H1 (cell line): ENCODE measurements around the gene CLCN3. TPM values are rescaled to one million over a fixed set of nuclear protein-coding genes. Genes with fewer than 3 reads are reported as not detected.

Experiments
- CTCF ChIA-PET: fragments of 300-600 bp; sonication (Branson Sonifier 250); formaldehyde crosslinking; loops from one replicate; lab custom pipeline; 2021; ENCODE audit not compliant: partially characterized antibody; lab: Charles Lee
- POLR2A ChIA-PET: fragments of 300-600 bp; sonication (Branson Sonifier 250); formaldehyde crosslinking; loops from one replicate; lab custom pipeline; 2021; ENCODE audit warnings: inconsistent platforms; ENCODE audit not compliant: partially characterized antibody; lab: Charles Lee
- DNase-seq, 2 experiments: peaks; one replicate each; pipeline versions ENCODE4 v3.0.0 to v3.0.0-alpha.2; 2010 to 2022; ENCODE audit warnings: low spot score in 2 of 2, low read depth in 1 of 2, mixed read lengths in 1 of 2
- FAIRE-seq: peaks from 2 replicates; lab custom pipeline; 2011; peaks lifted over from hg19 to GRCh38; lab: Jason Lieb, UNC
- H2AFZ ChIP-seq: 2 replicates; pipeline ENCODE4 v1.8.1; 2012; ENCODE audit warnings: low read length, inconsistent platforms
- H2AK5ac ChIP-seq: 2 replicates; pipeline ENCODE4 v1.6.1; 2013; ENCODE audit warnings: low read depth, low read length
- H2BK120ac ChIP-seq: replicated peaks from 2 replicates; pipeline ENCODE3; 2013; ENCODE audit warnings: low read depth, low read length, inconsistent platforms
- H2BK12ac ChIP-seq: 2 replicates; pipeline ENCODE4 v1.6.1; 2013; ENCODE audit warnings: low read depth, low read length
- H2BK15ac ChIP-seq: 2 replicates; pipeline ENCODE4 v1.6.1; 2013; ENCODE audit warnings: low read length
- H2BK20ac ChIP-seq: 2 replicates; pipeline ENCODE4 v1.6.1; 2013; ENCODE audit warnings: low read length
- H2BK5ac ChIP-seq: 2 replicates; pipeline ENCODE4 v1.6.1; 2013; ENCODE audit warnings: low read depth, low read length
- H3K14ac ChIP-seq: 2 replicates; pipeline ENCODE4 v1.6.1; 2013; ENCODE audit warnings: inconsistent platforms; ENCODE audit not compliant: insufficient read length
- H3K18ac ChIP-seq: 2 replicates; pipeline ENCODE4 v1.6.1; 2013; ENCODE audit warnings: low read length; ENCODE audit errors: extremely low read depth
- H3K23ac ChIP-seq: 2 replicates; pipeline ENCODE4 v1.6.1; 2013; ENCODE audit warnings: inconsistent platforms; ENCODE audit not compliant: insufficient read length
- H3K23me2 ChIP-seq: 2 replicates; pipeline ENCODE4 v1.6.1; 2013; ENCODE audit warnings: low read depth, low read length
- H3K27ac ChIP-seq: 2 replicates; pipeline ENCODE4 v1.6.1; 2011; ENCODE audit warnings: low read depth, low read length, inconsistent platforms
- H3K27me3 ChIP-seq, 4 experiments: replicated peaks in 1 of 4; 1 replicate in 1 of 4; 2 replicates in 3 of 4; pipeline versions ENCODE4 v1.6.1 to v1.8.1; 2011 to 2013; ENCODE audit warnings: low read length in 3 of 4, mild to moderate bottlenecking in 3 of 4, inconsistent platforms in 2 of 4, mixed read lengths in 2 of 4, moderate library complexity in 1 of 4; ENCODE audit not compliant: control insufficient read depth in 3 of 4, insufficient read depth in 3 of 4; ENCODE audit errors: extremely low read depth in 1 of 4
- H3K36me3 ChIP-seq, 4 experiments: 2 replicates each; pipeline versions ENCODE4 v1.6.1 to v1.8.1; 2011 to 2013; ENCODE audit warnings: mild to moderate bottlenecking in 4 of 4, low read length in 3 of 4, moderate library complexity in 2 of 4, control low read depth in 1 of 4, inconsistent platforms in 1 of 4; ENCODE audit not compliant: insufficient read depth in 4 of 4, control insufficient read depth in 2 of 4
- H3K4ac ChIP-seq: replicated peaks from 2 replicates; pipeline ENCODE3; 2013; ENCODE audit warnings: low read length, low read depth, mixed read lengths, inconsistent platforms; ENCODE audit not compliant: insufficient read length
- H3K4me1 ChIP-seq, 4 experiments: replicated peaks in 1 of 4; 1 replicate in 1 of 4; 2 replicates in 3 of 4; pipeline versions ENCODE4 v1.6.1 to v1.8.1; 2011 to 2013; ENCODE audit warnings: low read length in 3 of 4, inconsistent platforms in 2 of 4, mixed read lengths in 1 of 4; ENCODE audit not compliant: insufficient read depth in 4 of 4, control insufficient read depth in 3 of 4
- H3K4me2 ChIP-seq, 2 experiments: 2 replicates each; pipeline versions ENCODE4 v1.6.1 to v1.8.1; 2011 to 2013; ENCODE audit warnings: low read depth in 2 of 2, low read length in 2 of 2, control low read depth in 1 of 2, inconsistent platforms in 1 of 2, mild to moderate bottlenecking in 1 of 2; ENCODE audit not compliant: insufficient read depth in 1 of 2
- H3K4me3 ChIP-seq, 4 experiments: fragments of 200-600, 300-600 bp in 1 of 4; sonication (generic), shearing (Covaris generic), sonication (Bioruptor Twin) in 1 of 4; 2 replicates each; pipeline versions ENCODE4 v1.5.1 to v1.8.1; 2011 to 2016; ENCODE audit warnings: low read length in 4 of 4, low read depth in 3 of 4, control low read depth in 2 of 4, inconsistent platforms in 2 of 4, mild to moderate bottlenecking in 2 of 4, mixed read lengths in 1 of 4, moderate library complexity in 1 of 4; ENCODE audit not compliant: insufficient read depth in 2 of 4; ENCODE audit errors: extremely low read depth in 1 of 4
- H3K56ac ChIP-seq: replicated peaks from 2 replicates; pipeline ENCODE3; 2013; ENCODE audit warnings: low read depth, mild to moderate bottlenecking, mixed read lengths, low read length, inconsistent platforms; ENCODE audit not compliant: insufficient read length
- H3K79me1 ChIP-seq: 2 replicates; pipeline ENCODE4 v1.6.1; 2013; ENCODE audit warnings: low read depth, low read length, control low read depth
- H3K79me2 ChIP-seq, 2 experiments: 2 replicates each; pipeline versions ENCODE4 v1.6.1 to v1.8.1; 2012 to 2013; ENCODE audit warnings: low read length in 2 of 2, mild to moderate bottlenecking in 2 of 2, inconsistent platforms in 1 of 2; ENCODE audit not compliant: insufficient read depth in 2 of 2, control insufficient read depth in 1 of 2
- H3K9ac ChIP-seq, 4 experiments: replicated peaks in 1 of 4; 1 replicate in 1 of 4; 2 replicates in 3 of 4; pipeline versions ENCODE4 v1.6.1 to v1.8.1; 2011 to 2013; ENCODE audit warnings: low read depth in 3 of 4, low read length in 3 of 4, control low read depth in 2 of 4, mild to moderate bottlenecking in 2 of 4, moderate library complexity in 2 of 4, inconsistent platforms in 1 of 4; ENCODE audit errors: extremely low read depth in 1 of 4
- H3K9me3 ChIP-seq, 2 experiments: 2 replicates each; pipeline versions ENCODE4 v1.6.1 to v1.8.1; 2012 to 2013; ENCODE audit warnings: mild to moderate bottlenecking in 2 of 2, moderate library complexity in 2 of 2, control low read depth in 1 of 2, inconsistent platforms in 1 of 2, low read depth in 1 of 2, low read length in 1 of 2, mixed read lengths in 1 of 2; ENCODE audit not compliant: insufficient read depth in 2 of 2
- H4K20me1 ChIP-seq, 2 experiments: replicated peaks in 1 of 2; 2 replicates each; pipeline versions ENCODE3 to v1.8.1; 2011 to 2013; ENCODE audit warnings: inconsistent platforms in 2 of 2, low read length in 2 of 2, mild to moderate bottlenecking in 1 of 2; ENCODE audit not compliant: insufficient read depth in 2 of 2, control insufficient read depth in 1 of 2
- H4K5ac ChIP-seq: 2 replicates; pipeline ENCODE4 v1.6.1; 2013; ENCODE audit warnings: low read length, low read depth, mixed read lengths, inconsistent platforms; ENCODE audit not compliant: insufficient read length
- H4K8ac ChIP-seq: 2 replicates; pipeline ENCODE4 v1.8.0; 2013; ENCODE audit warnings: mild to moderate bottlenecking, moderate library complexity, low read length, inconsistent platforms; ENCODE audit not compliant: insufficient read depth; ENCODE audit errors: extremely low read depth
- H4K91ac ChIP-seq: replicated peaks from 2 replicates; pipeline ENCODE3; 2013; ENCODE audit warnings: low read length, mixed read lengths, inconsistent platforms; ENCODE audit not compliant: insufficient read length
- KDM4A ChIP-seq: IDR thresholded peaks from one replicate; pipeline ENCODE4 v1.7.1; 2012; ENCODE audit warnings: low read depth, mild to moderate bottlenecking, moderate library complexity, low read length, inconsistent platforms; ENCODE audit not compliant: severe bottlenecking
- RFX5 ChIP-seq: IDR thresholded peaks from 2 replicates; pipeline ENCODE4 v1.6.1; 2011; ENCODE audit warnings: low read depth, low read length, improper control_type of control experiment, borderline replicate concordance
- SUZ12 ChIP-seq: fragments of 200-600 bp; sonication (generic); IDR thresholded peaks from 2 replicates; pipeline ENCODE4 v1.6.1; 2012; ENCODE audit warnings: mild to moderate bottlenecking, inconsistent platforms, low read length, moderate library complexity, mixed read lengths
- WGBS, 2 experiments: shearing (Covaris generic) in 1 of 2; methylation state at CpG; one replicate each; pipeline versions ENCODE4 v1.1.6 to v1.1.7; 2013 to 2015; ENCODE audit warnings: low lambda C conversion rate in 2 of 2, mixed read lengths in 2 of 2, inconsistent platforms in 1 of 2, low coverage in 1 of 2, missing lambda C conversion rate in 1 of 2; ENCODE audit not compliant: insufficient replicate concordance in 2 of 2, insufficient coverage in 1 of 2, insufficient read length in 1 of 2; ENCODE audit errors: extremely low coverage in 1 of 2, missing lambda C conversion rate in 1 of 2; 5-methylcytosine and 5-hydroxymethylcytosine counted together
- polyA plus RNA-seq, 7 experiments: library from polyadenylated mRNA; depleted of rRNA in 3 of 7; stranded (reverse) in 5 of 7; unstranded in 2 of 7; fragments of >200 nt in 5 of 7; fragments of 200-250 nt in 2 of 7; gene quantifications; 1 replicate in 5 of 7; 2 replicates in 1 of 7; 4 replicates in 1 of 7; pipeline versions ENCODE4 v1.2.1 to v1.2.3, GENCODE V29; 2011 to 2013; ENCODE audit warnings: missing spikeins in 2 of 7, mixed read lengths in 2 of 7
- total RNA-seq: library from RNA; stranded (reverse); fragmentation: NEBNext Ultra II Directional; extraction: Animal tissue kit (Norgen Biotek cat#: 25700); gene quantifications from 2 replicates; pipeline ENCODE4 v1.2.1, GENCODE V29; 2021

CLCN3 gene
- total and polyA plus RNA-seq, 2 of the 8 experiments (the other 6 are each of a cell fraction or from before 2014, with no cell fraction given): 8.8 to 32.8 TPM

- Histone ChIP-seq H3K23ac (no peak overlapping the region), H3K4me3 (no peak overlapping the region), H3K56ac (no peak overlapping the region), H2BK120ac (no peak overlapping the region), H3K18ac (no peak overlapping the region), H3K14ac (no peak overlapping the region), H4K8ac (no peak overlapping the region), H3K23me2 (no peaks in the 10 kb centered on the region), H3K4ac (no peak overlapping the region), H4K5ac (no peak overlapping the region), H2BK5ac (no peak overlapping the region), H3K4me1 (peaks cover 0 to 3% (median 0%) of the 10 kb centered on the region in 4 experiments; a peak in 1 of 7 replicates), H3K9ac (no peak overlapping the region), H2BK12ac (no peak overlapping the region), H3K27me3 (no peaks in the 10 kb centered on the region), H2BK15ac (no peak overlapping the region), H2AK5ac (no peak overlapping the region), H3K9me3 (no peaks in the 10 kb centered on the region), H2BK20ac (no peak overlapping the region), H3K27ac (no peak overlapping the region), H4K20me1 (peaks cover 0 to 2% of the 10 kb centered on the region in 2 experiments), H3K79me2 (peaks cover 7 to 89% of the 10 kb centered on the region in 2 experiments; a peak in 3 of 4 replicates), H3K79me1 (no peaks in the 10 kb centered on the region; the same call in 1 of the 2 replicates), H4K91ac (no peak overlapping the region), H3K36me3 (no peaks in the 10 kb centered on the region), H3K4me2 (no peak overlapping the region), H2AFZ (no peak overlapping the region)
- no peak for DNase-seq
- WGBS, 2 experiments: 92% methylated on average over 6 of the region's 6 CpGs; no CpG with 5 or more reads in 1 of the 2 experiments
- FAIRE-seq: no peak
- TF ChIP-seq KDM4A (no peak), SUZ12 (no peak), RFX5 (no peak)
- CTCF ChIA-PET: interaction anchor here (0.6 to 2.3 kb wide), 2 partner anchors 13 to 64 kb away, joined by 3 to 6 read pairs; no protein-coding TSS in a partner anchor
- POLR2A ChIA-PET: no interaction called here
These were observed 6.2 kb downstream of the CLCN3 start for GRCh38 chr4:169626331-169627282.
